ENCODE data around the gene NPRL2. TPM values are rescaled to one million over a fixed set of nuclear protein-coding genes. Genes with fewer than 3 reads are reported as not detected.

The NPRL2 gene
- total and polyA plus RNA-seq, 9 of the 15 experiments (the other 6 are each of a cell fraction or from before 2014, with no cell fraction given) = 17.4 to 40.4 (median 24.4) TPM

GRCh38 chr3:50358911-50359759 is 8.6 kb upstream of the NPRL2 start, which contains the start of gene TMEM115 (continued):
- TF ChIP-seq NCOR1 (IDR thresholded peaks at IDR 0.05) = no peak

- Histone ChIP-seq H3K4me2 (ENCODE audit: insufficient read depth, low read length) (peak overlapping the region; percentile 95), H3K9ac (ENCODE audit: insufficient read depth in 1 of 2, low read depth in 2 of 2, low read length in 2 of 2) (peak overlapping the region; percentile 74 to 99), H3K9me1 (ENCODE audit: control insufficient read depth, insufficient read depth, low read length) (peaks cover 6% of the 10 kb centered on the region), H3K27ac (ENCODE audit: extremely low read depth, low read depth, low read length) (peak overlapping the region; percentile 78), H3K9me3 (replicated peaks; ENCODE audit: control insufficient read depth, insufficient read depth, low read depth, low read length) (no peaks in the 10 kb centered on the region), H3K4me3 (peak overlapping the region; percentile 62), H3K79me2 (ENCODE audit: control insufficient read depth, insufficient read depth, low read length) (peaks cover 41% of the 10 kb centered on the region), H3K36me3 (ENCODE audit: control insufficient read depth, insufficient read depth, low read length) (peaks cover 37% of the 10 kb centered on the region; the same call in 2 of the 3 replicates), H3K27me3 (ENCODE audit: control insufficient read depth in 2 of 2, insufficient read depth in 2 of 2, low read length in 2 of 2) (no peaks in the 10 kb centered on the region), H2AFZ (ENCODE audit: low read depth, low read length) (no peak overlapping the region), H4K20me1 (replicated peaks; ENCODE audit: control insufficient read depth, insufficient read depth, low read length) (peaks cover 31% of the 10 kb centered on the region; the same call in 1 of the 2 replicates), H3K4me1 (replicated peaks in 1 of 2; ENCODE audit: control insufficient read depth in 2 of 2, insufficient read depth in 2 of 2, low read length in 2 of 2) (peaks cover 29 to 41% of the 10 kb centered on the region in 2 experiments; a peak in 4 of 5 replicates)
- peak; percentile 34 for TF ChIP-seq RBBP5 (IDR thresholded peaks at IDR 0.05; ENCODE audit: borderline replicate concordance, insufficient read depth, low read length, poor library complexity, severe bottlenecking)
- TF ChIP-seq ETV5 (CRISPR knock-in tag; IDR thresholded peaks at IDR 0.05; ENCODE audit: low read depth) = 0 out of 2 replicates have a peak, but pooled peaks have one; percentile 14
- no peak for TF ChIP-seq SIRT6 (IDR thresholded peaks at IDR 0.05; ENCODE audit: low read depth, low read length)
- in situ Hi-C loops (cut with MboI) = no loop called here
- BruUV-seq (replicated peaks) = no TSS peak
- intact Hi-C loops (cut with micrococcal nuclease) = loop anchor here (5.0 kb wide), 1 partner anchor 254 kb away; the partner anchor contains the start of gene CISH
- ChIA-PET POLR2A (interaction anchor here (1.3 kb wide), 1 partner anchor 9 kb away, joined by 3 read pairs; no protein-coding TSS in a partner anchor), CTCF (ENCODE audit: low intra/inter-chr PET ratio) (no interaction called here)
- no peak for ATAC-seq
- WGBS (ENCODE audit: insufficient coverage, low coverage, missing lambda C conversion rate) = 9% methylated on average over 23 of the region's 24 CpGs
- no peak for FAIRE-seq
- DNase-seq (ENCODE audit: extremely low read depth in 1 of 4, low spot score in 3 of 4) = no peak
These were observed 7.9 kb upstream of the NPRL2 start for GRCh38 chr3:50358355-50358910.

Data from K562 (cell line).